Measurements from ENCODE around the gene DLD.

- TF ChIP-seq POLR2A (IDR thresholded peaks at IDR 0.05; ENCODE audit: low read depth, low read length) (no peak), POLR2AphosphoS5 (IDR thresholded peaks at IDR 0.05; ENCODE audit: low read depth, low read length) (no peak), TAF1 (IDR thresholded peaks at IDR 0.05; ENCODE audit: borderline replicate concordance, low read depth, low read length) (no peak)
These were observed 34.0 kb downstream of the DLD start for GRCh38 chr7:107924841-107925504.

All from GM12892 (cell line).